NK-92 treated with Interleukin-12 subunit alpha and Interleukin-12 subunit beta, amount 100 ng/mL, for 24 hours (cell line): ENCODE measurements around the gene XPNPEP2.

Source experiments
- DNase-seq: peaks from one replicate; lab custom pipeline; 2025; lab: John Stamatoyannopoulos, UW

XPNPEP2 gene

DNA sequence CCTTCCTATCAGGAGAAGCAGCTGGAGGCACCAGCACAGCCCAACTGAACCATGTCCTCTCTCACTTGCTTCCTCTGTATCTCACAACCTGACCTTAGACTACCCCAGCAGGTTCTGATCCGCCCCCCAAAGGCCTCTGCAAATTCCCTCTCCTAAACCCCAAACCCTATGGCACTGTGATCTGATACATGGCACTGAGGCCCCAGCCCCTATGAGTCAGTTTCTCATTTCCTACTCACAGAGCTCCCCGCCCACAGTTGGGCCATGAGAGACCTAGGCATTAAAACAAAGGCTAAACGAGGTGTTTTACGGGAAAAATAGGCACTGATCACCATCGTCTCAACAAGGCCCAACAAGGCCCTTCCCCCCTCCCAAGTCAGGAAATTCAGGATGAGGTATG lies 60.1 kb downstream of the XPNPEP2 start:
- DNase-seq = no peak

DNA sequence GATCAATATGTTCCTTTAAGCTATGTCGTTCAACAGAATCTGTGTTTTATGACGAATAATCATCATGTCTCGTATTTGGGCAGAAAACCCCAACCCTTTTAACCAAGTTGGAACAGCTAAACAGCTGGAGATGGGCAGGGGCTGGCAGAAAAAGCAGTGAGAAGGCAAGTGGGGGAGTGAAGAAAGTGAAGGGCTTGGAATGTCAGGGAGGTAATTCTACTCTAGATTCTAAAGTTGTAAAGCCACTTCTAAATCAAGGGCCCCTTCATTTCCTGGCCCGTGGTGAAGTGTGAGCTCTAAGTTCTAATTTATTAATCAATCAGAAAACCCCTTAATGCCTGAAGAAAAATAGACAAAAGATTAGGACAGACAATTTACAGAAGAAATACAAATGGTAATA lies 61.4 kb downstream of the XPNPEP2 start:
- DNase-seq = no peak

DNA sequence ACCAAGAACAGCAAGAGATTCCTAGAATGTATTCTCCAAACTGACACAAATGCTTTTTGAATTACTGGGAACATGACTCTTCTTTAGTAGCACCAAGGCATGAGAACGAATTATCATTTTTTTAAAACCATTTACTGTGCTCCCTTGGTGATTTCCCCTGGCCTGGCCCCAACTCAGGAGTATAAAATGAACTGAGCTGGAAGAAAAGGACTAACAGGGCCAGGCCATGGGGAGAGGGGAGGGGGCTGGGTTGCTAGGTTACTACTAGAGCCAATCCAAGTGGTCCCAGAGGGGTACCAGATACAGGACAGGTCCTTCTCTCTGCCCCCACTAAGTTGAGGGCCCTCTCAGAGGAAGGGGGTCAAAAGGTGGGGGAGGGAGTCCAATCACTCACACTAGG lies 64.1 kb downstream of the XPNPEP2 start:
- DNase-seq = no peak

DNA sequence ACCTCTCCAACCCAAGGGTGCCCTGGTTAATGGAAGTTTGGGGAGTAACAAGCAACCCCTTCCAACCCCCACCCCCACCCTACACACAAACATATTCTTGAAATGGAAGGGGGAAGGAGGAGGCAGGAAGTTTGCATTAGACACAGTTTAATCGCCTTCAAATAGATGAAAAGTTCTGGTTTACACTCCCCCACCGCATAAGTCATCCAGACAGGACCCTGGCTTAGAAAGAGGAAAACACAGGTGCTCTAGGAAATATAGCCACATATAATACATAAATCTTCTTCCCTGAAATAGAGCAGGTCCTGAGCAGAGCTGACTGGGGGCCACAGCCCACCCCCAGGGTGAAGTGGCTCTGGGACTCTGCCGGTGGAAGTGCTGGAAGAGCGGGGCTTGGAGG lies 66.0 kb downstream of the XPNPEP2 start:
- DNase-seq = no peak

DNA sequence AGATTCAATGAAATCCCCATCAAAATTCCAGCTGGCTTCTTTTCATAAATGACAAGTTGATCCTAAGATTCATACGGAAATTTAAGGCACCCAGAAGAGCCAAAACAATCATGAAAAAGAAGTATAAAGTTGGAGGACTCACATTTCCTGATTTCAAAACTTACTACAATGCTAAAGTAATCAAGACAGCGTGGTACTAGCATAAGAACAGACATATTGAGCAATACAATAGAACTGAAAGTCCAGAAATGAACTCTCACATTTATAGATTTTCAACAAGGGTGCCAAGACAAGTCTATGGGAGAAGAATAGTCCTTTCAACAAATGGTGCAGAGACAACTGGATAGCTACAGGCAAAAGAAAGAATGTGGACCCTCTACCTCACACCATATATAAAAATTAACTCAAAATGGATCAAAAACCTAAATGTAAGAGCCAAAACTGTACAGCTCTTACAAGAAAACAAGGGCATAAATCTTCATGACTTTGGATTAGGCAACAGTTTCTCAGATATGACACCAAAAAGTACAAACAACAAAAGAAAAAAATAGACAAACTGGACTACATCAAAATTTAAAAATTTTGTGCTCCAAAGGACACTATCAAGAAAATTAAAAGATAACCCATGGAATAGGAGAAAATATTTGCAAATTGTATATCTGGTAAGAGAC lies 69.5 kb downstream of the XPNPEP2 start:
- DNase-seq = no peak

GRCh38 chrX:129808829-129809796 lies 70.3 kb downstream of the XPNPEP2 start:
- no peak for DNase-seq

GRCh38 chrX:129813662-129814368 lies 75.0 kb downstream of the XPNPEP2 start:
- DNase-seq = no peak

GRCh38 chrX:129818123-129818522 lies 79.3 kb downstream of the XPNPEP2 start:
- DNase-seq = no peak
